MM.1S (cell line): ENCODE data around the gene FGD6.

ENCODE experiments used
- DNase-seq: peaks from one replicate; pipeline ENCODE4 v3.0.0-alpha.2; 2015
- H2AFZ ChIP-seq: fragments of 300-600 bp; sonication (generic); 2 replicates; pipeline ENCODE4 v1.6.0; 2016; ENCODE audit warnings: antibody characterized with exemption, low read length
- H3F3A ChIP-seq: fragments of 300-600 bp; sonication (generic); 2 replicates; pipeline ENCODE4 v1.6.1; 2016; ENCODE audit warnings: mild to moderate bottlenecking, antibody characterized with exemption, low read length, moderate library complexity, mixed read lengths; ENCODE audit not compliant: insufficient read depth
- H3K27ac ChIP-seq: fragments of 300-600 bp; sonication (generic); 2 replicates; pipeline ENCODE4 v1.5.1; 2016; ENCODE audit warnings: mild to moderate bottlenecking, low read length
- H3K27me3 ChIP-seq: fragments of 300-600 bp; sonication (generic); replicated peaks from 2 replicates; pipeline ENCODE4 v1.6.0; 2016; ENCODE audit warnings: low read length; ENCODE audit not compliant: insufficient read depth
- H3K36me3 ChIP-seq: fragments of 300-600 bp; sonication (generic); replicated peaks from 2 replicates; pipeline ENCODE4 v1.6.1; 2016; ENCODE audit warnings: mild to moderate bottlenecking, low read length, mixed read lengths; ENCODE audit not compliant: insufficient read depth
- H3K4me1 ChIP-seq: fragments of 300-600 bp; sonication (generic); 2 replicates; pipeline ENCODE4 v1.6.1; 2016; ENCODE audit warnings: low read length, mixed read lengths
- H3K4me2 ChIP-seq: fragments of 300-600 bp; sonication (generic); 2 replicates; pipeline ENCODE4 v1.6.0; 2016; ENCODE audit warnings: low read depth, low read length
- H3K4me3 ChIP-seq: fragments of 300-600 bp; sonication (generic); 2 replicates; pipeline ENCODE4 v1.5.1; 2016; ENCODE audit warnings: low read length, mixed read lengths
- H3K79me2 ChIP-seq: fragments of 300-600 bp; sonication (generic); 2 replicates; pipeline ENCODE4 v1.6.1; 2016; ENCODE audit warnings: mixed run types, low read length, mixed read lengths
- H3K9ac ChIP-seq: fragments of 300-600 bp; sonication (generic); 2 replicates; pipeline ENCODE4 v1.6.1; 2016; ENCODE audit warnings: low read length, mixed read lengths
- H3K9me2 ChIP-seq: fragments of 300-600 bp; sonication (generic); replicated peaks from 2 replicates; pipeline ENCODE4 v1.6.1; 2016; ENCODE audit warnings: mild to moderate bottlenecking, low read length, mixed read lengths; ENCODE audit not compliant: insufficient read depth
- H3K9me3 ChIP-seq: fragments of 300-600 bp; sonication (generic); replicated peaks from 2 replicates; pipeline ENCODE4 v1.6.1; 2016; ENCODE audit warnings: mild to moderate bottlenecking, low read length, mixed read lengths; ENCODE audit not compliant: insufficient read depth
- H4K20me1 ChIP-seq: fragments of 300-600 bp; sonication (generic); 2 replicates; pipeline ENCODE4 v1.6.1; 2016; ENCODE audit warnings: mild to moderate bottlenecking, low read length, moderate library complexity, mixed read lengths; ENCODE audit not compliant: insufficient read depth
- CTCF ChIP-seq: fragments of 300-600 bp; sonication (generic); IDR thresholded peaks from 2 replicates; pipeline ENCODE4 v1.5.1; 2016; ENCODE audit warnings: antibody characterized with exemption, low read length, mixed read lengths
- EZH2 ChIP-seq: fragments of 300-600 bp; sonication (generic); optimal IDR thresholded peaks from 2 replicates; pipeline ENCODE3; 2017; ENCODE audit warnings: low read depth, mild to moderate bottlenecking, antibody characterized with exemption, low read length, mixed read lengths
- EZH2phosphoT487 ChIP-seq: fragments of 300-600 bp; sonication (generic); IDR thresholded peaks from 2 replicates; pipeline ENCODE4 v1.6.1; 2018; ENCODE audit warnings: antibody characterized with exemption, low read length

Gene FGD6

GRCh38 chr12:95230313-95230712, 13.0 kb upstream of the FGD6 start:
- H3K4me2 ChIP-seq, result no peak overlapping the region
- TF ChIP-seq EZH2phosphoT487 (no peak), EZH2 (no peak), CTCF (no peak)
- H3K9me2 ChIP-seq, result no peaks in the 10 kb centered on the region
- H3K36me3 ChIP-seq, result no peaks in the 10 kb centered on the region; the same call in 1 of the 2 replicates
- peaks cover 86% of the 10 kb centered on the region for H3K79me2 ChIP-seq
- no peaks in the 10 kb centered on the region for H3K27me3 ChIP-seq
- H3K4me1 ChIP-seq, result no peaks in the 10 kb centered on the region
- H3K27ac ChIP-seq, result no peak overlapping the region
- no peak overlapping the region for H2AFZ ChIP-seq
- no peaks in the 10 kb centered on the region; the same call in 1 of the 2 replicates for H4K20me1 ChIP-seq
- no peak overlapping the region for H3K4me3 ChIP-seq
- no peak for DNase-seq
- H3K9ac ChIP-seq, result no peak overlapping the region
- no peaks in the 10 kb centered on the region for H3K9me3 ChIP-seq
- no peaks in the 10 kb centered on the region for H3F3A ChIP-seq

GRCh38 chr12:95229636-95230035, 12.4 kb upstream of the FGD6 start:
- no peak for DNase-seq
- H4K20me1 ChIP-seq, result no peaks in the 10 kb centered on the region; the same call in 1 of the 2 replicates
- no peak overlapping the region for H3K4me2 ChIP-seq
- no peak overlapping the region for H2AFZ ChIP-seq
- peaks cover 92% of the 10 kb centered on the region for H3K79me2 ChIP-seq
- TF ChIP-seq EZH2phosphoT487 (no peak), EZH2 (no peak), CTCF (no peak)
- H3F3A ChIP-seq, result no peaks in the 10 kb centered on the region
- no peaks in the 10 kb centered on the region; the same call in 1 of the 2 replicates for H3K36me3 ChIP-seq
- H3K4me1 ChIP-seq, result no peaks in the 10 kb centered on the region
- H3K9ac ChIP-seq, result no peak overlapping the region
- no peaks in the 10 kb centered on the region for H3K27me3 ChIP-seq
- no peak overlapping the region for H3K27ac ChIP-seq
- no peaks in the 10 kb centered on the region for H3K9me2 ChIP-seq
- no peaks in the 10 kb centered on the region for H3K9me3 ChIP-seq
- no peak overlapping the region for H3K4me3 ChIP-seq

- no peak overlapping the region for H3K27ac ChIP-seq
- H3K9me2 ChIP-seq, result no peaks in the 10 kb centered on the region
- H3K36me3 ChIP-seq, result no peaks in the 10 kb centered on the region; the same call in 1 of the 2 replicates
- no peaks in the 10 kb centered on the region for H3K4me1 ChIP-seq
- no peak for DNase-seq
- H2AFZ ChIP-seq, result no peak overlapping the region
- H3K27me3 ChIP-seq, result no peaks in the 10 kb centered on the region
- H3K4me2 ChIP-seq, result no peak overlapping the region
- peaks cover 95% of the 10 kb centered on the region for H3K79me2 ChIP-seq
- no peak overlapping the region for H3K4me3 ChIP-seq
- H3K9ac ChIP-seq, result no peak overlapping the region
- H3F3A ChIP-seq, result no peaks in the 10 kb centered on the region
- H3K9me3 ChIP-seq, result no peaks in the 10 kb centered on the region
- TF ChIP-seq EZH2phosphoT487 (no peak), CTCF (no peak), EZH2 (no peak)
- H4K20me1 ChIP-seq, result no peaks in the 10 kb centered on the region; the same call in 1 of the 2 replicates
Measured at GRCh38 chr12:95228617-95229016, 11.3 kb upstream of the FGD6 start.
